ENCODE measurements around the gene PHGDH. TPM values are rescaled to one million over a fixed set of nuclear protein-coding genes. Genes with fewer than 3 reads are reported as not detected.
"Not testable (repeated sequence)": the region's sequence is repeated elsewhere in the genome, so short reads cannot be mapped to it uniquely, and the experiment has no call there.

Gene PHGDH
- total RNA-seq, 3 donors from 2014 or later, result 65.5 to 77.4 (median 65.5) TPM

- Mint-ChIP-seq H3K36me3 (ENCODE audit: insufficient read depth) (no peaks in the 10 kb centered on the region), H3K4me1 (ENCODE audit: low read depth) (no peaks in the 10 kb centered on the region), H3K9me3 (no peaks in the 10 kb centered on the region), H3K4me3 (no peak overlapping the region), H3K27me3 (ENCODE audit: low read depth) (peaks cover 8% of the 10 kb centered on the region)
- ATAC-seq (no peak), DNase-seq (no peak)
These were observed 60.6 kb downstream of the PHGDH start for GRCh38 chr1:119772298-119772697.

GRCh38 chr1:119773711-119774241 lies 62.0 kb downstream of the PHGDH start:
- Mint-ChIP-seq H3K9me3 (no peaks in the 10 kb centered on the region), H3K4me3 (no peak overlapping the region), H3K4me1 (ENCODE audit: low read depth) (no peaks in the 10 kb centered on the region), H3K36me3 (ENCODE audit: insufficient read depth) (no peaks in the 10 kb centered on the region), H3K27me3 (ENCODE audit: low read depth) (peaks cover 6% of the 10 kb centered on the region)
- DNase-seq, result no peak
- ATAC-seq, result no peak

GRCh38 chr1:119774746-119775490 lies 63.2 kb downstream of the PHGDH start:
- Mint-ChIP-seq H3K4me1 (ENCODE audit: low read depth) (no peaks in the 10 kb centered on the region), H3K36me3 (ENCODE audit: insufficient read depth) (no peaks in the 10 kb centered on the region), H3K27me3 (ENCODE audit: low read depth) (peaks cover 6% of the 10 kb centered on the region), H3K4me3 (no peak overlapping the region), H3K9me3 (no peaks in the 10 kb centered on the region)
- no peak for DNase-seq
- no peak for ATAC-seq

GRCh38 chr1:119778359-119778758 lies 66.6 kb downstream of the PHGDH start:
- Mint-ChIP-seq H3K9me3 (no peaks in the 10 kb centered on the region), H3K4me3 (no peak overlapping the region), H3K4me1 (ENCODE audit: low read depth) (no peaks in the 10 kb centered on the region), H3K36me3 (ENCODE audit: insufficient read depth) (no peaks in the 10 kb centered on the region), H3K27me3 (ENCODE audit: low read depth) (peaks cover 6% of the 10 kb centered on the region)
- no peak for ATAC-seq
- DNase-seq, result no peak

GRCh38 chr1:119778886-119779560 lies 67.3 kb downstream of the PHGDH start:
- Mint-ChIP-seq H3K4me3 (no peak overlapping the region), H3K36me3 (ENCODE audit: insufficient read depth) (no peaks in the 10 kb centered on the region), H3K9me3 (no peaks in the 10 kb centered on the region), H3K27me3 (ENCODE audit: low read depth) (peaks cover 6% of the 10 kb centered on the region), H3K4me1 (ENCODE audit: low read depth) (no peaks in the 10 kb centered on the region)
- DNase-seq (no peak), ATAC-seq (no peak)

- DNase-seq (no peak), ATAC-seq (no peak)
- Mint-ChIP-seq H3K9me3 (no peaks in the 10 kb centered on the region), H3K27me3 (ENCODE audit: low read depth) (peaks cover 6% of the 10 kb centered on the region), H3K4me3 (no peak overlapping the region), H3K4me1 (ENCODE audit: low read depth) (no peaks in the 10 kb centered on the region), H3K36me3 (ENCODE audit: insufficient read depth) (no peaks in the 10 kb centered on the region)
These were observed 68.2 kb downstream of the PHGDH start for GRCh38 chr1:119779869-119780356.

GRCh38 chr1:119781434-119782210 lies 69.9 kb downstream of the PHGDH start:
- no peaks in the 10 kb centered on the region for H3K9me3 Mint-ChIP-seq
- peaks cover under 1% of the 10 kb centered on the region for H3K27me3 Mint-ChIP-seq (ENCODE audit: low read depth)
- H3K36me3 Mint-ChIP-seq (ENCODE audit: insufficient read depth), result no peaks in the 10 kb centered on the region
- ATAC-seq, result no peak
- H3K4me3 Mint-ChIP-seq, result no peak overlapping the region
- no peak for DNase-seq
- peaks cover 2% of the 10 kb centered on the region for H3K4me1 Mint-ChIP-seq (ENCODE audit: low read depth)

GRCh38 chr1:119782631-119783325 lies 71.0 kb downstream of the PHGDH start:
- Mint-ChIP-seq H3K36me3 (ENCODE audit: insufficient read depth) (no peaks in the 10 kb centered on the region), H3K9me3 (no peaks in the 10 kb centered on the region)

GRCh38 chr1:119783354-119784185 lies 71.8 kb downstream of the PHGDH start:
- no peak for ATAC-seq
- Mint-ChIP-seq H3K4me3 (no peak overlapping the region), H3K4me1 (ENCODE audit: low read depth) (peaks cover 2% of the 10 kb centered on the region), H3K9me3 (no peaks in the 10 kb centered on the region), H3K27me3 (ENCODE audit: low read depth) (no peaks in the 10 kb centered on the region), H3K36me3 (ENCODE audit: insufficient read depth) (no peaks in the 10 kb centered on the region)
- DNase-seq, result no peak

More at GRCh38 chr1:119782631-119783325, 71.0 kb downstream of the PHGDH start:
- ATAC-seq (peak in 1 of 2 donors; percentile 35), DNase-seq (no peak)
- Mint-ChIP-seq H3K4me3 (no peak overlapping the region), H3K27me3 (ENCODE audit: low read depth) (no peaks in the 10 kb centered on the region), H3K4me1 (ENCODE audit: low read depth) (peaks cover 2% of the 10 kb centered on the region)

- H3K9me3 Mint-ChIP-seq, result no peaks in the 10 kb centered on the region
- no peak for DNase-seq
- no peaks in the 10 kb centered on the region for H3K27me3 Mint-ChIP-seq (ENCODE audit: low read depth)
- no peaks in the 10 kb centered on the region for H3K36me3 Mint-ChIP-seq (ENCODE audit: insufficient read depth)
- ATAC-seq, result no peak
- H3K4me1 Mint-ChIP-seq (ENCODE audit: low read depth), result peaks cover 2% of the 10 kb centered on the region
- no peak overlapping the region for H3K4me3 Mint-ChIP-seq
These were observed 72.6 kb downstream of the PHGDH start for GRCh38 chr1:119784191-119784781.

- not testable (repeated sequence) for H3K4me1 Mint-ChIP-seq (ENCODE audit: low read depth); H3K36me3 Mint-ChIP-seq (ENCODE audit: insufficient read depth); H3K4me3 Mint-ChIP-seq; ATAC-seq; H3K9me3 Mint-ChIP-seq; DNase-seq; H3K27me3 Mint-ChIP-seq (ENCODE audit: low read depth)
These were observed 74.3 kb downstream of the PHGDH start for GRCh38 chr1:119786046-119786445.

GRCh38 chr1:119786473-119787050 lies 74.8 kb downstream of the PHGDH start:
- not testable (repeated sequence) for ATAC-seq; H3K4me3 Mint-ChIP-seq; DNase-seq; H3K9me3 Mint-ChIP-seq; H3K36me3 Mint-ChIP-seq (ENCODE audit: insufficient read depth); H3K27me3 Mint-ChIP-seq (ENCODE audit: low read depth); H3K4me1 Mint-ChIP-seq (ENCODE audit: low read depth)
